ENCODE measurements around the gene BACE1.

The BACE1 gene

DNA sequence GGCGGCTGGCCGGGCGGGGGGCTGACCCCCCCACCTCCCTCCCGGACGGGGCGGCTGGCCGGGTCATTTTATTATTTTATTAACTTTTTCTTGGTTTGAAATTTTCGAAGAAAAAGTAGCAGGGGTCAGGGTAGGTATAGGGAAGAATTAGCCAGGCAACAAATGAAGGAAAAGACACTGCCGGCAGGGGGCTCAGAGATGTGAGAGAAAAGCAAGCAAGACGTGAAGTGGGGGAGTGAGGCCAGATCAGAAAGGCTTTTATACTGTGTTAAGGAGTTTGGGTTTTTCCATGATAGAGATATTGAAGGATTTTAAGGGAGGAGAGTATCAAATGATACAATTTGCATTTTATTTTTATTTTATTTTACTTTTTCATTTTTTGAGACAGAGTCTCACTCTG, 64.5 kb downstream of the BACE1 start:
- TF ChIP-seq, protein P1, sequence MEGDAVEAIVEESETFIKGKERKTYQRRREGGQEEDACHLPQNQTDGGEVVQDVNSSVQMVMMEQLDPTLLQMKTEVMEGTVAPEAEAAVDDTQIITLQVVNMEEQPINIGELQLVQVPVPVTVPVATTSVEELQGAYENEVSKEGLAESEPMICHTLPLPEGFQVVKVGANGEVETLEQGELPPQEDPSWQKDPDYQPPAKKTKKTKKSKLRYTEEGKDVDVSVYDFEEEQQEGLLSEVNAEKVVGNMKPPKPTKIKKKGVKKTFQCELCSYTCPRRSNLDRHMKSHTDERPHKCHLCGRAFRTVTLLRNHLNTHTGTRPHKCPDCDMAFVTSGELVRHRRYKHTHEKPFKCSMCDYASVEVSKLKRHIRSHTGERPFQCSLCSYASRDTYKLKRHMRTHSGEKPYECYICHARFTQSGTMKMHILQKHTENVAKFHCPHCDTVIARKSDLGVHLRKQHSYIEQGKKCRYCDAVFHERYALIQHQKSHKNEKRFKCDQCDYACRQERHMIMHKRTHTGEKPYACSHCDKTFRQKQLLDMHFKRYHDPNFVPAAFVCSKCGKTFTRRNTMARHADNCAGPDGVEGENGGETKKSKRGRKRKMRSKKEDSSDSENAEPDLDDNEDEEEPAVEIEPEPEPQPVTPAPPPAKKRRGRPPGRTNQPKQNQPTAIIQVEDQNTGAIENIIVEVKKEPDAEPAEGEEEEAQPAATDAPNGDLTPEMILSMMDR (IDR thresholded peaks at IDR 0.05; ENCODE audit: extremely low read depth, missing control alignments), result no peak
- no peak for DNase-seq (ENCODE audit: low spot score)

DNA sequence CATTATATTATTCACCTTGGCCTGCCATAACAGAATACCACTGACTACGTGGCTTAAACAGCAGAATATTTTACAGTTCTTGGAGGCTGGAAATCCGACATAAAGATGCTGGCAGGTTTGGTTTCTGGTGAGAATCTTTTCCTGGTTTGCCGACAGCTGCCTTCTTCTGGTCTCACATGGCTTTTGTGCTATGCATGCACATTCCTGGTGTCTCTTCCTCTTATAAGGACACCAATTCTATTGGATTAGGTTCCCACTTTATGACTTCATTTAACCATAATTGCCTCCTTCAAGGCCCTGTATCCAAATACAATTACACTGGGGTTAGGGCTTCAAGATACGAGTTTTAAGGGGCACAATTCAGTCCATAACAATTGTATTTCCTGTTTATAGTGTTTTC, 66.5 kb downstream of the BACE1 start:
- no peak for DNase-seq (ENCODE audit: low spot score)
- TF ChIP-seq, protein P1 (IDR thresholded peaks at IDR 0.05; ENCODE audit: extremely low read depth, missing control alignments), result no peak

DNA sequence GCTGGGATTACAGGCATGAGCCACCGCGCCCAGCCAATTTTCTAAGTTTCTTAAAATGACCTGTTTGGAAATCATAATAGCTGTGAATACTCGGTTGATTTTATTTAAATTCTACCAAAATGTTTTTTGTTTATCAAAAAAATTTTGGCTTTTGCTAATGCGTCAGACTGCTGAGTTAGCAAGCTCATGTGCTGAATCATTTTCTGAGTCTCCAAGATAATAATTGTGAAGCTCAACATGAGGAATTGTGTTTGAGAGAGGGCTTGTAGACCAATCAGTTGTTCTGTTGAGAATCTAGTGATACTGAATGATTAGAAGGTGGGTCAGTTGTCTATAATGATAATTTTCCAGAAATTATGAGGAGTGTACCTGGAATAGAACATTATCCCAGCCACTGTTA, 67.7 kb downstream of the BACE1 start:
- no peak for DNase-seq (ENCODE audit: low spot score)
- TF ChIP-seq, protein P1 (IDR thresholded peaks at IDR 0.05; ENCODE audit: extremely low read depth, missing control alignments), result no peak

DNA sequence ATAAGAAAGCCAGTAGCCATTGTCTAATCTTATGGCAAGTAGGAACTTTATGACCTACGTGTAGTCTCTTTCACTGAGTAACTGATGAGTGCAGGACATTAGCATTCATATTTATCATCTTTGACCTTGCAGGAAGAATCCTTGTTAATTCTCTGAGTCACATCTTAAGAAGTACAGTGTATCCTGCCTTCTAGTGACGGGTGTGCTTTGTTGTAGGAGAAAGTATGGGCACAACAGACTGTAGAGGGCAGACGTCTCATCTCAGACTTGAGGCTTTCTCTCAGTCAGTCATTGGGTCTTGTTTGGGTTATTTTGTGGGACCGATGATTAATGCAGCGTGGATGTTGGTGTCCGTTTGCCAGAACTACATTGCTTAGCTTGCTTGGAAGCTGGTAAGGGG, 76.8 kb downstream of the BACE1 start:
- TF ChIP-seq, protein P1 (IDR thresholded peaks at IDR 0.05; ENCODE audit: extremely low read depth, missing control alignments), result no peak
- no peak for DNase-seq (ENCODE audit: low spot score)

DNA sequence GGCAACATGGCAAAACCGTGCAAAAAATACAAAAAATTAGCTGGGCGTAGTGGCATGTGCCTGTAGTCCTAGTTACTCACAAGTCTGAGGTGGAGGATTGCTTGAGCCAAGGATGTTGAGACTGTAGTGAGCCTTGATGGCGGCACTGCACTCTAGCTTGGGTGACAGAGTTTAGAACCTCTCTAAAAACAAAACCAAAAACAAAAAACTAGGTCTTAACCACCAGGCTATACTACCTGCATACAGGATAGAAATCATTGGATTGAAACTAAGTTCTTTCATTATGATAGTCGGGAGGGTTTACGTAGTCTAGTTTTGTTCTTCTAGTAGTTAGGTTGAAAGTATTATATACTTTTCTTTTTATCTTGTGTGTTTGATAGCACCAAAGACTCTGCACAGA, 77.8 kb downstream of the BACE1 start:
- TF ChIP-seq, protein P1 (IDR thresholded peaks at IDR 0.05; ENCODE audit: extremely low read depth, missing control alignments), result no peak
- DNase-seq (ENCODE audit: low spot score), result no peak
